ENCODE results near the gene CREM. TPM values are rescaled to one million over a fixed set of nuclear protein-coding genes. Genes with fewer than 3 reads are reported as not detected.
"Not testable (repeated sequence)": the region's sequence is repeated elsewhere in the genome, so short reads cannot be mapped to it uniquely, and the experiment has no call there.

CREM gene
- total RNA-seq = 10 to 100 TPM; 24.3 to 42.5 (median 30.1) TPM

GRCh38 chr10:35126530-35127288 is at the start of gene CREM:
TSS of gene CREM (plus strand) at chr10:35126846. CDS start at chr10:35137836, 10,990 bp downstream.
- in situ Hi-C loops (cut with MboI; ENCODE audit: low sequenced_read_pairs in 4 of 4) = no loop called here
- Histone ChIP-seq H3K9me3 (no peaks in the 10 kb centered on the region), H3K4me3 (peak within 1 kb of the TSS; percentile 68 to 89 (median 82)), H3K27ac (peak within 1 kb of the TSS; percentile 93 to 98 (median 96)), H3K27me3 (no peaks in the 10 kb centered on the region), H3K4me1 (peaks cover 26 to 27% of the 10 kb centered on the region in 2 donors), H3K36me3 (no peaks in the 10 kb centered on the region)
- TF ChIP-seq CTCF (IDR thresholded peaks at IDR 0.05 in 4 of 5, conservative IDR thresholded peaks at IDR 0.05 in 1 of 5) = peak; percentile 78 to 97 (median 93)
- TF ChIP-seq POLR2A (IDR thresholded peaks at IDR 0.05) = peak; percentile 99
- DNase-seq (peak; percentile 99 to 100), ATAC-seq (peak; percentile 90 to 93)
- intact Hi-C loops (cut with DNase I; ENCODE audit: low total_unique reads) = loop anchor here (1.0 to 10.0 kb wide), 8 partner anchors 36 to 516 kb away; partner anchors contain the start of genes CUL2 and FZD8

GRCh38 chr10:35079265-35079664 is 47.4 kb upstream of the CREM start:
- TF ChIP-seq POLR2A (IDR thresholded peaks at IDR 0.05) = no peak
- TF ChIP-seq CTCF (IDR thresholded peaks at IDR 0.05 in 4 of 5, conservative IDR thresholded peaks at IDR 0.05 in 1 of 5) = no peak
- Histone ChIP-seq H3K9me3 (no peaks in the 10 kb centered on the region), H3K4me3 (no peak overlapping the region), H3K36me3 (peaks cover 0 to 2% of the 10 kb centered on the region in 2 donors), H3K27ac (no peak overlapping the region), H3K27me3 (no peaks in the 10 kb centered on the region), H3K4me1 (no peaks in the 10 kb centered on the region)
- intact Hi-C loops (cut with DNase I; ENCODE audit: low total_unique reads) = no loop called here
- ATAC-seq = no peak
- in situ Hi-C loops (cut with MboI; ENCODE audit: low sequenced_read_pairs in 4 of 4) = no loop called here
- DNase-seq = no peak

GRCh38 chr10:35079763-35080162 is 46.9 kb upstream of the CREM start:
- Histone ChIP-seq H3K27ac (no peak overlapping the region), H3K27me3 (no peaks in the 10 kb centered on the region), H3K36me3 (peaks cover 0 to 2% of the 10 kb centered on the region in 2 donors), H3K4me3 (no peak overlapping the region), H3K9me3 (no peaks in the 10 kb centered on the region), H3K4me1 (no peaks in the 10 kb centered on the region)
- ATAC-seq (no peak), DNase-seq (no peak)
- in situ Hi-C loops (cut with MboI; ENCODE audit: low sequenced_read_pairs in 4 of 4) = no loop called here
- intact Hi-C loops (cut with DNase I; ENCODE audit: low total_unique reads) = no loop called here
- TF ChIP-seq CTCF (IDR thresholded peaks at IDR 0.05 in 4 of 5, conservative IDR thresholded peaks at IDR 0.05 in 1 of 5) (no peak), POLR2A (IDR thresholded peaks at IDR 0.05) (no peak)

GRCh38 chr10:35080261-35080660 is 46.4 kb upstream of the CREM start:
- H3K36me3 ChIP-seq; intact Hi-C loops (cut with DNase I; ENCODE audit: low total_unique reads); H3K27me3 ChIP-seq; H3K4me3 ChIP-seq; H3K4me1 ChIP-seq; DNase-seq; in situ Hi-C loops (cut with MboI; ENCODE audit: low sequenced_read_pairs in 4 of 4); H3K9me3 ChIP-seq; H3K27ac ChIP-seq; ATAC-seq: not testable (repeated sequence)

- no peaks in the 10 kb centered on the region for H3K36me3 ChIP-seq
- intact Hi-C loops (cut with DNase I; ENCODE audit: low total_unique reads) = no loop called here
- in situ Hi-C loops (cut with MboI; ENCODE audit: low sequenced_read_pairs in 4 of 4) = no loop called here
- H3K9me3 ChIP-seq = no peaks in the 10 kb centered on the region
- no peak overlapping the region for H3K27ac ChIP-seq
- H3K4me1 ChIP-seq = peaks cover 20% of the 10 kb centered on the region in 2 donors
- H3K27me3 ChIP-seq = no peaks in the 10 kb centered on the region
- H3K4me3 ChIP-seq = no peak overlapping the region
- no peak for TF ChIP-seq CTCF (IDR thresholded peaks at IDR 0.05 in 4 of 5, conservative IDR thresholded peaks at IDR 0.05 in 1 of 5)
- no peak for DNase-seq
- no peak for ATAC-seq
Measured at GRCh38 chr10:35083242-35083641, 43.4 kb upstream of the CREM start.

Measured in gastrocnemius medialis (tissue), 4 donors.